Activated B cell treated with CpG ODN at 0.5 μM for 24 hours (primary cell): Measurements from ENCODE around the gene NUDT2. TPM values are rescaled to one million over a fixed set of nuclear protein-coding genes. Genes with fewer than 3 reads are reported as not detected.
A peak's percentile ranks its signal among the peaks of the same experiment; 100 is the strongest.

Experiments
- ATAC-seq: fragments of 200-7000 bp; cut with Tn5 transposase; one replicate; pipeline ENCODE4 v1.10.0; 2021; ENCODE audit warnings: low read depth, mild to moderate bottlenecking, moderate library complexity
- CTCF ChIA-PET: fragments of 350-600 bp; sonication (Branson Sonifier 250); formaldehyde crosslinking; loops from one replicate; lab custom pipeline; 2021; ENCODE audit warnings: antibody characterized with exemption; lab: Charles Lee
- POLR2A ChIA-PET: fragments of 350-600 bp; sonication (Branson Sonifier 250); formaldehyde crosslinking; loops from one replicate; lab custom pipeline; 2021; ENCODE audit warnings: antibody characterized with exemption; lab: Charles Lee
- DNase-seq: peaks from one replicate; pipeline ENCODE4 v3.0.0; 2022
- H3K27ac Mint-ChIP-seq: one replicate; pipeline ENCODE4 v1.8.0; 2020; ENCODE audit warnings: mixed read lengths
- H3K27me3 Mint-ChIP-seq: one replicate; pipeline ENCODE4 v1.8.0; 2021; ENCODE audit warnings: mixed read lengths
- H3K36me3 Mint-ChIP-seq: one replicate; pipeline ENCODE4 v1.8.0; 2021; ENCODE audit warnings: low read depth, mixed read lengths
- H3K4me1 Mint-ChIP-seq: one replicate; pipeline ENCODE4 v1.8.0; 2021; ENCODE audit warnings: mixed read lengths
- H3K4me3 Mint-ChIP-seq: one replicate; pipeline ENCODE4 v1.8.0; 2020; ENCODE audit warnings: mild to moderate bottlenecking, mixed read lengths
- H3K9me3 Mint-ChIP-seq: one replicate; pipeline ENCODE4 v1.8.0; 2020; ENCODE audit warnings: mixed read lengths
- intact Hi-C: fragments of 100-400 bp; cut with micrococcal nuclease; formaldehyde crosslinking; loops from one replicate; pipeline ENCODE4 v1.15.1; 2024
- total RNA-seq: library from RNA; stranded (reverse); gene quantifications from 2 replicates; pipeline ENCODE4 v1.2.3, GENCODE V29; 2022
- TF ChIP-seq, protein P1 (sequence below): fragments of 200-600 bp; IDR thresholded peaks from one replicate; pipeline ENCODE4 v1.8.0; 2022; ENCODE audit warnings: antibody characterized with exemption, mild to moderate bottlenecking

NUDT2 gene
- total RNA-seq = 19.2 and 19.7 TPM in 2 replicates

DNA sequence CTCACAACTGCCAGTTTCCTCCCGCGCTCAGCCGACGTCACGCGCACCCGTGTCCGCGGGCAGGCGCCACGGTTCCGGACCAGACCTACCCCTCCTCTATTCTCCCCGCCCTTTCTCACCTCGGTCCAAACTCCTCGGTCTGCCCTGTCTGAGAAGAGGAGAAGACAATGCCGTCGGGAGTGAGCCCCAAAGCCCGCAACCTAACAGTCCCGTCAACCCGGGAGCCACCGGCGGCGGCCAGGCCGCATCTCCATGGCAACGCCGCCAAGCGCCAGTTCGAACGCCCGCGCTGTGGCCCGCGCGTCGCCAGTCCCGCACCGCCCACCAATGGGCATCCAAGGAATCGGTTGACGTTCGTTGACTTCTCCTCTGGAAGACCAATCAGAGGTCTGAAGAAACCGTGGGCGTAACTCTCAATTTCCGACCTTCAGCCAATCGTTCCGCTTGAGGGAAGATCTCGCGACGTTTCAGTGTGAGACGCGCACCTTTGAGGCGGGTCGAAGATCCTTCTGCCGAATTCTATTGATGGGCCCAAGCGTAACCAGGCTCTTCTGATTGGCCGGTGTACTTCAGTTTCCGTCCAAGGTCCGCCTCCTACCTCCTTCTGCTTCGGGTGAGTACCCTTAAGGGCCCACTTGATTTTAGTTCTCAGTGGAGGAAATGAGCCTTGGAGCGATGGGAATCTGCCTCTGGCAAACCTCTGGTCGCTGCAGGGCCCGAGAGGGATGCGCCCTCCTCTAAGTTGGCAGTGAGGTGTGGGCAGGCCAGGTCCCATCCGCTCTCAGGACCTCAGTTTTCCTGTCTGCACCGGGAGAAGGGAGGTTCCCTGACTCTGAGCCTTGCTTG, at the start of gene NUDT2, which contains the start of gene KIF24:
NUDT2 (plus strand) TSS at position 583 of the 846 bp plus-strand sequence. CDS start 9,471 bp downstream, outside the sequence.
KIF24 (minus strand) TSS at position 282 of the 846 bp plus-strand sequence. CDS start 17,922 bp downstream, outside the sequence.
- intact Hi-C loops = loop anchor here (1.0 to 10.0 kb wide), 11 partner anchors 47 to 1304 kb away; partner anchors contain the start of genes DCAF12, DCTN3, DNAI1 and DNAJA1
- DNase-seq = peak; percentile 88
- no peaks in the 10 kb centered on the region for H3K9me3 Mint-ChIP-seq
- peak within 1 kb of the TSS; percentile 92 for H3K4me3 Mint-ChIP-seq
- H3K36me3 Mint-ChIP-seq = peaks cover 10% of the 10 kb centered on the region
- ATAC-seq = peak; percentile 91
- ChIA-PET CTCF (no interaction called here), POLR2A (no interaction called here)
- H3K27me3 Mint-ChIP-seq = no peaks in the 10 kb centered on the region
- TF ChIP-seq, protein P1, sequence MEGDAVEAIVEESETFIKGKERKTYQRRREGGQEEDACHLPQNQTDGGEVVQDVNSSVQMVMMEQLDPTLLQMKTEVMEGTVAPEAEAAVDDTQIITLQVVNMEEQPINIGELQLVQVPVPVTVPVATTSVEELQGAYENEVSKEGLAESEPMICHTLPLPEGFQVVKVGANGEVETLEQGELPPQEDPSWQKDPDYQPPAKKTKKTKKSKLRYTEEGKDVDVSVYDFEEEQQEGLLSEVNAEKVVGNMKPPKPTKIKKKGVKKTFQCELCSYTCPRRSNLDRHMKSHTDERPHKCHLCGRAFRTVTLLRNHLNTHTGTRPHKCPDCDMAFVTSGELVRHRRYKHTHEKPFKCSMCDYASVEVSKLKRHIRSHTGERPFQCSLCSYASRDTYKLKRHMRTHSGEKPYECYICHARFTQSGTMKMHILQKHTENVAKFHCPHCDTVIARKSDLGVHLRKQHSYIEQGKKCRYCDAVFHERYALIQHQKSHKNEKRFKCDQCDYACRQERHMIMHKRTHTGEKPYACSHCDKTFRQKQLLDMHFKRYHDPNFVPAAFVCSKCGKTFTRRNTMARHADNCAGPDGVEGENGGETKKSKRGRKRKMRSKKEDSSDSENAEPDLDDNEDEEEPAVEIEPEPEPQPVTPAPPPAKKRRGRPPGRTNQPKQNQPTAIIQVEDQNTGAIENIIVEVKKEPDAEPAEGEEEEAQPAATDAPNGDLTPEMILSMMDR = no peak
- H3K27ac Mint-ChIP-seq = peak within 1 kb of the TSS; percentile 96
- H3K4me1 Mint-ChIP-seq = peaks cover 38% of the 10 kb centered on the region

DNA sequence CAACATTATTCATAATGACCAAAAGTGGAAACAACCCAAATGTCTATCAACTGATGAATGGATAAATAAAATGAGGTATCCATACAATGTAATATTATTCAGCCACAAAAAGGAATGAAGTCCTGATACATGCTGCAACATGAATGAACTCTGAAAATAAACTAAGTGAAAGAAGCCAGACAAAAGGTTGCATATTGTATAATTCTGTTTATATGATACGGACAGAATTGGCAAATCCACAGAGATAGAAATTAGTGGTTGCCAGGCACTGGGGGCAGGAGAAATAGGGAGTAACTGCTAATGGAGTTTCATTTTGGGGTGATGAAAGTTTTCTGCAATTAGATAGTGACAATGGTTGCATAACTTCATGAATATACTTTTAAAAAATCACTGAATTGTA, 47.3 kb upstream of the NUDT2 start:
- intact Hi-C loops = no loop called here
- CTCF ChIA-PET = no interaction called here
- DNase-seq = no peak
- Mint-ChIP-seq H3K4me3 (no peak overlapping the region), H3K4me1 (no peaks in the 10 kb centered on the region), H3K27me3 (no peaks in the 10 kb centered on the region), H3K36me3 (no peaks in the 10 kb centered on the region), H3K27ac (no peak overlapping the region), H3K9me3 (no peaks in the 10 kb centered on the region)
- POLR2A ChIA-PET = no interaction called here
- ATAC-seq = no peak
- TF ChIP-seq, protein P1 = no peak

DNA sequence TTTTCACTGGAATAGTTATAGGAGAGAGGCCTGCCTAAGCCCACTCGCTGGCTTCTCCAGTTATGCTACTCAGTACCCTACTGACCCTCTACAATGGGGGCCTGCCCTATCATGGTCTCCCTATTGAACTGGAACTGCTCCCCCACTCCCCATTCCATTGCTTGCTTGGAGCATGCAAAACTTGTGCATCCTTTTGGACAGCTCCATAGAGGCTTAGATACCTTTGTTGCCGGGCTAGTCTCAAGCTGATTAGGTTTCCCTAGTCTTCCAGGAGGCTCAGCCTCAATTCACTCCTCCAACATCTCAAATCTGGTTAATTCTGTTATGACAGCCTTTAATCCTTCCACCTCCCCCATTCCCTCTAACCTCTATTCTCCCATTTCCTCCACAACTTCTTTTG, 40.2 kb upstream of the NUDT2 start:
- Mint-ChIP-seq H3K4me3 (no peak overlapping the region), H3K36me3 (no peaks in the 10 kb centered on the region), H3K9me3 (no peaks in the 10 kb centered on the region), H3K27ac (no peak overlapping the region), H3K4me1 (no peaks in the 10 kb centered on the region), H3K27me3 (no peaks in the 10 kb centered on the region)
- no peak for DNase-seq
- CTCF ChIA-PET = no interaction called here
- POLR2A ChIA-PET = interaction anchor here (0.6 kb wide), 1 partner anchor 64 kb away, joined by 4 read pairs; no protein-coding TSS in a partner anchor
- no peak for ATAC-seq
- intact Hi-C loops = no loop called here
- TF ChIP-seq, protein P1 = no peak

DNA sequence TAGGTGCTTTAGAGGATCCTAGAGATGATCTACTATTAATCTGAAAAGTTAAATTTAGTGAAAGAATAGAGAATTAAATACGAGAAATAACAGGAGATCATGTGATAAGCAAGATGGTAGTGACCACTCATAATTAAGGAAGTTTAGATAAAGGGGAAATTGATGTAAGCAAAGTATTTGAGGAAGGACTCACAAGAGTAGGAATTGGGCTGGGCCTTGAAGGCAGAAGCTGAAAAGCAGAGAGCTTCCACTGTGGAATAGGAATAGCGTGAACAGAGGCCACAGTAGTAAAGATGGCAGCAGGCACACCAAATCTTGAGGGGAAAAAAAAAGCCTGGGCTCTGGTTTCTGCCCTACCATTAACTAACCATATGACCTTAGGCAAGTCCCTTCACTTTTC, 38.3 kb upstream of the NUDT2 start:
- Mint-ChIP-seq H3K4me1 (no peaks in the 10 kb centered on the region), H3K27me3 (no peaks in the 10 kb centered on the region), H3K36me3 (no peaks in the 10 kb centered on the region), H3K27ac (no peak overlapping the region), H3K9me3 (no peaks in the 10 kb centered on the region), H3K4me3 (no peak overlapping the region)
- TF ChIP-seq, protein P1 = no peak
- ChIA-PET CTCF (no interaction called here), POLR2A (no interaction called here)
- ATAC-seq (no peak), DNase-seq (no peak)
- intact Hi-C loops = no loop called here

DNA sequence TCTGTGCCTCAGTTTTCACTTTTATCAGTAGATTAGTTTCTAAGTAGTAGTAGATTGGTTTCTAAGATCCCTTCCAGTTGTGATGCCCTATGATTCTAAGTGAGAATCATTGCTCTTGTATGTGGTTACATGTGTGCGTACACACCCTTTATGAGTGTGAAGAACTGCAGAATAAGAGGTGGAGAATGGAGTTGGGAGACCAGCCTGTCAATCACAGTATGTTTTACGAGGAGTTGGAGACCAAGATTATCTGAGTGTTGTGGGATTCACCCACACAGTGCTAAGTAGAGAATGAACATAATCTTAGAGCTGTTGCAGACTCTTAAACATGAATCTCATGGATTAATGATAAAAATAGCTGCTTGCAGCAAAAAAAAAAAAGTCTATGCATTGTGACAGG, 37.9 kb upstream of the NUDT2 start:
- Mint-ChIP-seq H3K27me3 (no peaks in the 10 kb centered on the region), H3K9me3 (no peaks in the 10 kb centered on the region)
- CTCF ChIA-PET = no interaction called here

More for the DNA sequence above, 37.9 kb upstream of the NUDT2 start:
- Mint-ChIP-seq H3K27ac (no peak overlapping the region), H3K4me1 (no peaks in the 10 kb centered on the region), H3K36me3 (no peaks in the 10 kb centered on the region), H3K4me3 (no peak overlapping the region)
- POLR2A ChIA-PET = no interaction called here
- intact Hi-C loops = no loop called here
- no peak for ATAC-seq
- no peak for DNase-seq
- TF ChIP-seq, protein P1 = no peak
